Astrocyte of the cerebellum (primary cell): ENCODE data around the gene RNU6-9.
A peak's percentile ranks its signal among the peaks of the same experiment; 100 is the strongest.
"Not testable (repeated sequence)": the region's sequence is repeated elsewhere in the genome, so short reads cannot be mapped to it uniquely, and the experiment has no call there.

Source experiments
- DNase-seq: peaks from one replicate; pipeline ENCODE4 v3.0.0-alpha.2; 2011; ENCODE audit warnings: low read depth
- H3K4me3 ChIP-seq: 2 replicates; pipeline ENCODE4 v1.5.1; 2011; ENCODE audit warnings: mild to moderate bottlenecking, low read depth, low read length, moderate library complexity
- CTCF ChIP-seq: IDR thresholded peaks from 2 replicates; pipeline ENCODE4 v1.5.1; 2012; ENCODE audit warnings: low read length, low read depth, moderate library complexity, mild to moderate bottlenecking; ENCODE audit errors: missing control alignments
- in situ Hi-C: cut with HindIII; loops from 2 replicates; pipeline ENCODE4 v1.10.0; 2017; ENCODE audit warnings: low sequenced_read_pairs

RNU6-9 gene

GRCh38 chr19:892894-893689 lies at the start of gene RNU6-9, which contains the start of gene MED16:
Gene RNU6-9 (plus strand): TSS chr19:893484.
Gene MED16 (minus strand): TSS chr19:893187. CDS start chr19:891131, 2,056 bp downstream.
- in situ Hi-C loops = no loop called here
- peak; percentile 85 for DNase-seq
- no peak for TF ChIP-seq CTCF
- peak within 1 kb of the TSS; percentile 80 for H3K4me3 ChIP-seq

- in situ Hi-C loops = no loop called here
- no peak for DNase-seq
- no peak overlapping the region for H3K4me3 ChIP-seq
- no peak for TF ChIP-seq CTCF
These were observed 49.3 kb upstream of the RNU6-9 start for GRCh38 chr19:843836-844545.

GRCh38 chr19:844546-844971 lies 48.7 kb upstream of the RNU6-9 start:
- no peak for DNase-seq
- TF ChIP-seq CTCF = no peak
- in situ Hi-C loops = no loop called here
- H3K4me3 ChIP-seq = no peak overlapping the region

GRCh38 chr19:845707-846521 lies 47.4 kb upstream of the RNU6-9 start:
- no peak for TF ChIP-seq CTCF
- no peak for DNase-seq
- H3K4me3 ChIP-seq = no peak overlapping the region
- in situ Hi-C loops = no loop called here

GRCh38 chr19:848386-848921 lies 44.8 kb upstream of the RNU6-9 start:
- no peak for DNase-seq
- in situ Hi-C loops = no loop called here
- TF ChIP-seq CTCF = no peak
- no peak overlapping the region for H3K4me3 ChIP-seq

GRCh38 chr19:849195-849594 lies 44.1 kb upstream of the RNU6-9 start:
- H3K4me3 ChIP-seq, in situ Hi-C loops, DNase-seq: not testable (repeated sequence)
